GM12892 (cell line): ENCODE measurements around the gene RFTN2.
"Not testable (repeated sequence)": the region's sequence is repeated elsewhere in the genome, so short reads cannot be mapped to it uniquely, and the experiment has no call there.

Experiments used
- POLR2A ChIP-seq: IDR thresholded peaks from 2 replicates; pipeline ENCODE4 v1.6.1; 2011; ENCODE audit warnings: low read depth, low read length, control low read depth
- POLR2AphosphoS5 ChIP-seq: IDR thresholded peaks from 2 replicates; pipeline ENCODE4 v1.6.1; 2011; ENCODE audit warnings: low read depth, low read length, control low read depth
- TAF1 ChIP-seq: IDR thresholded peaks from 2 replicates; pipeline ENCODE4 v1.6.1; 2011; ENCODE audit warnings: low read depth, mild to moderate bottlenecking, control low read depth, low read length, borderline replicate concordance

- not testable (repeated sequence) for TF ChIP-seq POLR2A, TAF1, POLR2AphosphoS5
Measured at GRCh38 chr2:197695971-197696370, 20.6 kb upstream of the RFTN2 start.
